ENCODE measurements around the gene ENHO. TPM values are rescaled to one million over a fixed set of nuclear protein-coding genes. Genes with fewer than 3 reads are reported as not detected.
A peak's percentile ranks its signal among the peaks of the same experiment; 100 is the strongest.

ENHO gene
- total RNA-seq, 1 donor from 2014 or later, result not detected

GRCh38 chr9:34551751-34552605 is 29.2 kb upstream of the ENHO start:
- Histone ChIP-seq H3K27me3 (ENCODE audit: control insufficient read depth, insufficient read depth, low read length) (peaks cover 4% of the 10 kb centered on the region), H3K36me3 (ENCODE audit: control insufficient read depth, insufficient read depth, low read length) (no peaks in the 10 kb centered on the region), H3K4me3 (ENCODE audit: low read depth, low read length) (no peak overlapping the region)
- FAIRE-seq (no peak), DNase-seq (ENCODE audit: low read depth) (no peak)
- no peak for TF ChIP-seq CTCF (IDR thresholded peaks at IDR 0.05; ENCODE audit: insufficient read depth, low read length, severe bottlenecking)

GRCh38 chr9:34550681-34551270 is 28.0 kb upstream of the ENHO start:
- no peak for DNase-seq (ENCODE audit: low read depth)
- H3K36me3 ChIP-seq (ENCODE audit: control insufficient read depth, insufficient read depth, low read length), result no peaks in the 10 kb centered on the region
- no peak for TF ChIP-seq CTCF (IDR thresholded peaks at IDR 0.05; ENCODE audit: insufficient read depth, low read length, severe bottlenecking)
- peaks cover 4% of the 10 kb centered on the region for H3K27me3 ChIP-seq (ENCODE audit: control insufficient read depth, insufficient read depth, low read length)
- FAIRE-seq, result no peak
- no peak overlapping the region for H3K4me3 ChIP-seq (ENCODE audit: low read depth, low read length)

GRCh38 chr9:34550016-34550680 is 27.4 kb upstream of the ENHO start:
- DNase-seq (ENCODE audit: low read depth) (no peak), FAIRE-seq (peak; percentile 52)
- H3K27me3 ChIP-seq (ENCODE audit: control insufficient read depth, insufficient read depth, low read length), result peaks cover 4% of the 10 kb centered on the region
- no peaks in the 10 kb centered on the region for H3K36me3 ChIP-seq (ENCODE audit: control insufficient read depth, insufficient read depth, low read length)
- H3K4me3 ChIP-seq (ENCODE audit: low read depth, low read length), result no peak overlapping the region
- no peak for TF ChIP-seq CTCF (IDR thresholded peaks at IDR 0.05; ENCODE audit: insufficient read depth, low read length, severe bottlenecking)

GRCh38 chr9:34549407-34549732 is 26.6 kb upstream of the ENHO start:
- no peak for TF ChIP-seq CTCF (IDR thresholded peaks at IDR 0.05; ENCODE audit: insufficient read depth, low read length, severe bottlenecking)
- H3K36me3 ChIP-seq (ENCODE audit: control insufficient read depth, insufficient read depth, low read length), result no peaks in the 10 kb centered on the region
- DNase-seq (ENCODE audit: low read depth) (no peak), FAIRE-seq (no peak)
- H3K4me3 ChIP-seq (ENCODE audit: low read depth, low read length), result no peak overlapping the region
- H3K27me3 ChIP-seq (ENCODE audit: control insufficient read depth, insufficient read depth, low read length), result peaks cover 1% of the 10 kb centered on the region

- peak; percentile 93 for TF ChIP-seq CTCF (IDR thresholded peaks at IDR 0.05; ENCODE audit: insufficient read depth, low read length, severe bottlenecking)
- Histone ChIP-seq H3K36me3 (ENCODE audit: control insufficient read depth, insufficient read depth, low read length) (no peaks in the 10 kb centered on the region), H3K27me3 (ENCODE audit: control insufficient read depth, insufficient read depth, low read length) (peaks cover 1% of the 10 kb centered on the region), H3K4me3 (ENCODE audit: low read depth, low read length) (no peak overlapping the region)
- DNase-seq (ENCODE audit: low read depth), result peak; percentile 24
- FAIRE-seq, result no peak
Observed at GRCh38 chr9:34547960-34548611, 25.3 kb upstream of the ENHO start.

Measured in bronchial epithelial cell (primary cell).